Liver (tissue), 9 donors: Measurements from ENCODE around the gene GCC2. TPM values are rescaled to one million over a fixed set of nuclear protein-coding genes. Genes with fewer than 3 reads are reported as not detected.

Experiments used
- DNase-seq: peaks from one replicate; pipeline ENCODE4 v3.0.0-alpha.2; 2017; ENCODE audit warnings: low spot score
- H3K27ac ChIP-seq, 2 donors: one replicate each; pipeline ENCODE4 v1.7.0; 2013; ENCODE audit warnings: inconsistent platforms in 2 of 2, low read length in 2 of 2, control low read depth in 1 of 2, low read depth in 1 of 2, mild to moderate bottlenecking in 1 of 2
- H3K27me3 ChIP-seq, 4 donors: one replicate each; pipeline versions ENCODE4 v1.6.1 to v1.7.0; 2013; ENCODE audit warnings: low read length in 3 of 4, inconsistent platforms in 1 of 4, mild to moderate bottlenecking in 1 of 4, moderate library complexity in 1 of 4; ENCODE audit not compliant: control insufficient read depth in 4 of 4, insufficient read depth in 4 of 4
- H3K36me3 ChIP-seq, 4 donors: one replicate each; pipeline versions ENCODE4 v1.6.1 to v1.7.0; 2013; ENCODE audit warnings: low read length in 3 of 4, mild to moderate bottlenecking in 3 of 4, low read depth in 1 of 4, moderate library complexity in 1 of 4; ENCODE audit not compliant: control insufficient read depth in 4 of 4, insufficient read depth in 3 of 4
- H3K4me1 ChIP-seq, 4 donors: one replicate each; pipeline versions ENCODE4 v1.6.1 to v1.7.0; 2013; ENCODE audit warnings: low read length in 3 of 4, mild to moderate bottlenecking in 3 of 4, moderate library complexity in 1 of 4; ENCODE audit not compliant: control insufficient read depth in 4 of 4, insufficient read depth in 4 of 4
- H3K4me3 ChIP-seq, 3 donors: one replicate each; pipeline versions ENCODE4 v1.6.1 to v1.7.0; 2013; ENCODE audit warnings: low read length in 3 of 3, control low read depth in 1 of 3, low read depth in 1 of 3, mild to moderate bottlenecking in 1 of 3
- H3K9ac ChIP-seq, 2 donors: one replicate each; pipeline ENCODE4 v1.7.0; 2013; ENCODE audit warnings: low read length in 2 of 2, mild to moderate bottlenecking in 2 of 2, moderate library complexity in 2 of 2, control low read depth in 1 of 2, low read depth in 1 of 2
- H3K9me3 ChIP-seq, 4 donors: one replicate each; pipeline versions ENCODE4 v1.6.1 to v1.7.0; 2013; ENCODE audit warnings: low read length in 3 of 4; ENCODE audit not compliant: control insufficient read depth in 4 of 4
- EGR1 ChIP-seq, 2 donors: IDR thresholded peaks; 2 replicates each; pipeline ENCODE4 v1.6.1; 2016 to 2018; ENCODE audit warnings: antibody characterized with exemption in 2 of 2, low read depth in 2 of 2
- FOXA1 ChIP-seq: IDR thresholded peaks from 2 replicates; pipeline ENCODE4 v1.6.1; 2016; ENCODE audit warnings: antibody characterized with exemption
- FOXA2 ChIP-seq: IDR thresholded peaks from 2 replicates; pipeline ENCODE4 v1.6.1; 2016; ENCODE audit warnings: antibody characterized with exemption
- GABPA ChIP-seq, 2 donors: IDR thresholded peaks in 1 of 2; conservative IDR thresholded peaks in 1 of 2; 2 replicates each; pipeline ENCODE4 v1.6.1; 2016; ENCODE audit warnings: antibody characterized with exemption in 2 of 2, mild to moderate bottlenecking in 1 of 2, moderate library complexity in 1 of 2
- HNF4A ChIP-seq, 2 donors: conservative IDR thresholded peaks; 2 replicates each; pipeline ENCODE4 v1.6.1; 2016; ENCODE audit warnings: antibody characterized with exemption in 2 of 2, mild to moderate bottlenecking in 2 of 2
- HNF4G ChIP-seq: IDR thresholded peaks from 2 replicates; pipeline ENCODE4 v1.6.1; 2016; ENCODE audit warnings: antibody characterized with exemption
- JUND ChIP-seq, 2 donors: IDR thresholded peaks; 2 replicates each; pipeline ENCODE4 v1.6.1; 2016; ENCODE audit warnings: antibody characterized with exemption in 2 of 2
- NR2F2 ChIP-seq: IDR thresholded peaks from 2 replicates; pipeline ENCODE4 v1.6.1; 2016; ENCODE audit warnings: antibody characterized with exemption
- RAD21 ChIP-seq, 2 donors: IDR thresholded peaks; 2 replicates each; pipeline ENCODE4 v1.6.1; 2016; ENCODE audit warnings: antibody characterized with exemption in 2 of 2, mild to moderate bottlenecking in 2 of 2
- RXRA ChIP-seq, 2 donors: IDR thresholded peaks; 2 replicates each; pipeline ENCODE4 v1.6.1; 2017 to 2018; ENCODE audit warnings: antibody characterized with exemption in 2 of 2, mild to moderate bottlenecking in 1 of 2
- SP1 ChIP-seq: IDR thresholded peaks from 2 replicates; pipeline ENCODE4 v1.6.1; 2018; ENCODE audit warnings: antibody characterized with exemption, mild to moderate bottlenecking
- TAF1 ChIP-seq: conservative IDR thresholded peaks from 2 replicates; pipeline ENCODE4 v1.6.1; 2016; ENCODE audit warnings: antibody characterized with exemption, mild to moderate bottlenecking
- YY1 ChIP-seq: IDR thresholded peaks from 2 replicates; pipeline ENCODE4 v1.6.1; 2016; ENCODE audit warnings: antibody characterized with exemption, mild to moderate bottlenecking
- WGBS: extraction: QIAGEN DNeasy Blood & Tissue Kit; methylation state at CpG from one replicate; pipeline ENCODE4 v1.1.7; 2013; 5-methylcytosine and 5-hydroxymethylcytosine counted together
- polyA plus RNA-seq, 2 donors: library from polyadenylated mRNA; stranded (reverse) in 1 of 2; unstranded in 1 of 2; fragments of 200-250 nt in 1 of 2; fragments of >200 nt in 1 of 2; fragmentation: Nextera tagmentation in 1 of 2; extraction: Ambion mirVana in 1 of 2; gene quantifications; one replicate each; pipeline versions ENCODE4 v1.2.1 to v1.2.3, GENCODE V29; 2013 to 2015
- total RNA-seq, 2 donors: library from RNA; depleted of rRNA; stranded (reverse); fragments of >200 nt; gene quantifications; one replicate each; pipeline ENCODE4 v1.2.3, GENCODE V29; 2014
- TF ChIP-seq, protein P1 (sequence below): IDR thresholded peaks from 2 replicates; pipeline ENCODE4 v1.6.1; 2016; ENCODE audit warnings: antibody characterized with exemption
- TF ChIP-seq, protein P2 (sequence below): IDR thresholded peaks from 2 replicates; pipeline ENCODE4 v1.6.1; 2016; ENCODE audit warnings: antibody characterized with exemption
- TF ChIP-seq, protein P3 (sequence below): IDR thresholded peaks from 2 replicates; pipeline ENCODE4 v1.6.1; 2016; ENCODE audit warnings: antibody characterized with exemption, mild to moderate bottlenecking
- TF ChIP-seq, protein P4 (sequence below): fragments of 150-350 bp; IDR thresholded peaks from 2 replicates; pipeline ENCODE4 v1.5.1; 2017; ENCODE audit warnings: improper control_type of control experiment, low read depth, low read length; ENCODE audit not compliant: missing input control
- TF ChIP-seq, protein P5 (sequence below): IDR thresholded peaks from 2 replicates; pipeline ENCODE4 v1.6.1; 2016; ENCODE audit warnings: antibody characterized with exemption
- donor health status: healthy.
- donor health status: healthy.
- donor health status: healthy.
- donor health status: healthy.
- donor health status: healthy.

The GCC2 gene
- total and polyA plus RNA-seq, 4 donors: 4.8 to 26.1 (median 19.9) TPM

DNA sequence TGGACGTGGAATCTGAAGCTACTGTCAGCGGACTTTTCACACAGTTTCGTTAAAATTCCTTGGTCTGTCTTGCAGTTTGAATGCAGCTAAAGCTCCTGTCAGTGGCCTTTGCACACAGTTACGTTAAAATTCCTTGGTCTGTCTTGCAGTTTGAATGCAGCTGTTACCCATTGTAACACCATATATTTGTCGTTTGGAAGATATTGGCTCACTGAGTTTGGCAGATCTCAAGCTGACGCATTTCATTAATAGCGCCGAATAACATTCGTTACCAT is 86.3 kb downstream of the GCC2 start:
- no peak for DNase-seq

DNA sequence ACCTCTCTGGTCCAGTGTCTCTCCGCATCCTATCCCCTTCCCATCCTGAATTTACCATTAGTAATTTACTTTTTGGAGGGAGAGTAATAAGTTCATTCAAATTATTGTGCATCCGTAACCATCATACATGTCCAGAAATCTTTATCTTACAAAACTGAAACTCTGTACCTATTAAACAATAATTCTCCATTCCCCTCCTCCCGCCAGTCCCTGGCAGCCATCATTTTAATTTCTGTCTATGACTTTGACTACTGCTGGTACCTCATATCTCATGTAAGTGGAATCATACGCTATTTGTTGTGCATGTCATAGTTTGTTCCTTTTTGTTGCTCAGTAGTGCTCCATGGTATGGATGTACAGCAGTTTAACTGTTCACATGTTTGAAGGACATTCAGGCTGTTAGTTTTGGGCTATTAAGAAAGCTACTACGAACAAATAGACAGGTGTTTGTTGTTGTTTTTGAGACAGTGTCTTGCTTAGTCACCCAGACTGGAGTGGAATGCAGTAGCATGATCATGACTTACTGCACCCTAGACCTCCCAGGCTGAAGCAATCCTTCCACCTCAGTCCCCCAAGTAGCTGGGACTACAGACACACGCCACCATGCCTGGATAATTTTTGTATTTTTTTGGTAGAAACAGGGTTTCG is 87.3 kb downstream of the GCC2 start:
- Histone ChIP-seq H3K9me3 (no peaks in the 10 kb centered on the region), H3K4me1 (peaks cover 3 to 17% (median 8%) of the 10 kb centered on the region in 4 donors), H3K36me3 (no peaks in the 10 kb centered on the region), H3K27me3 (no peaks in the 10 kb centered on the region), H3K27ac (no peak overlapping the region), H3K4me3 (no peak overlapping the region), H3K9ac (no peak overlapping the region)
- DNase-seq: no peak
- WGBS: 89% methylated on average over 7 of the region's 7 CpGs
- TF ChIP-seq FOXA1 (no peak), NR2F2 (no peak)

More for the DNA sequence above, 86.3 kb downstream of the GCC2 start:
- H3K36me3 ChIP-seq: no peaks in the 10 kb centered on the region
- 23% methylated on average over 9 of the region's 9 CpGs for WGBS
- peak overlapping the region in 1 of 2 donors; percentile 63 for H3K9ac ChIP-seq
- H3K4me3 ChIP-seq: peak overlapping the region; percentile 74 to 100 (median 80)
- H3K27ac ChIP-seq: peak overlapping the region; percentile 56 to 64
- no peaks in the 10 kb centered on the region for H3K9me3 ChIP-seq
- H3K27me3 ChIP-seq: no peaks in the 10 kb centered on the region
- no peak for TF ChIP-seq GABPA (IDR thresholded peaks at IDR 0.05 in 1 of 2, conservative IDR thresholded peaks at IDR 0.05 in 1 of 2)
- peaks cover 3 to 17% (median 9%) of the 10 kb centered on the region in 4 donors for H3K4me1 ChIP-seq

DNA sequence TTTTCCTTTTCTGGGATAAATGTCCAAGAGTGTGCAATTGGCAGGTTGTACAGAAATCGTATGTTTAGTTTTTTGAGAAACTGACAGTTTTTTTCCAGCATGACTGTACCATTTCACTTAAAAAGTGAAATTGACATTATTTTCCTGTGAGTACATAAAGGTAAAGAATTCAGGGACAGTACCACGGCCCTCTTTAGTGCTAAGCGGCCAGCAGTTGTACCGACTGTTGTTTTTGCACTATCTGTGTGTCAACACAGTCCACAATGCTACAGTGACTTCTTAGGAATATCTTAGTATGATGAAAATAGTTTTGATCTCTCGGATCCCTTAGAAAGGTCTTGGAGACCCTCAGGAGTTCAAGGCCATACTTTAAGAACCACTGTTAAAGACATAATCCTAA is 87.9 kb downstream of the GCC2 start:
- no peak overlapping the region for H3K4me3 ChIP-seq
- no peaks in the 10 kb centered on the region for H3K9me3 ChIP-seq
- H3K4me1 ChIP-seq: peaks cover 2 to 17% (median 8%) of the 10 kb centered on the region in 4 donors
- H3K36me3 ChIP-seq: no peaks in the 10 kb centered on the region
- H3K27me3 ChIP-seq: no peaks in the 10 kb centered on the region
- no peak overlapping the region for H3K27ac ChIP-seq
- TF ChIP-seq GABPA (IDR thresholded peaks at IDR 0.05 in 1 of 2, conservative IDR thresholded peaks at IDR 0.05 in 1 of 2) (no peak), NR2F2 (no peak), RAD21 (IDR thresholded peaks at IDR 0.05) (no peak), HNF4A (conservative IDR thresholded peaks at IDR 0.05) (no peak), TAF1 (no peak), HNF4G (no peak), SP1 (no peak), YY1 (no peak), JUND (IDR thresholded peaks at IDR 0.05) (no peak), EGR1 (IDR thresholded peaks at IDR 0.05; ENCODE audit: low read depth in 2 of 2) (no peak), FOXA2 (no peak), RXRA (IDR thresholded peaks at IDR 0.05) (no peak), FOXA1 (no peak)
- TF ChIP-seq, protein P1, sequence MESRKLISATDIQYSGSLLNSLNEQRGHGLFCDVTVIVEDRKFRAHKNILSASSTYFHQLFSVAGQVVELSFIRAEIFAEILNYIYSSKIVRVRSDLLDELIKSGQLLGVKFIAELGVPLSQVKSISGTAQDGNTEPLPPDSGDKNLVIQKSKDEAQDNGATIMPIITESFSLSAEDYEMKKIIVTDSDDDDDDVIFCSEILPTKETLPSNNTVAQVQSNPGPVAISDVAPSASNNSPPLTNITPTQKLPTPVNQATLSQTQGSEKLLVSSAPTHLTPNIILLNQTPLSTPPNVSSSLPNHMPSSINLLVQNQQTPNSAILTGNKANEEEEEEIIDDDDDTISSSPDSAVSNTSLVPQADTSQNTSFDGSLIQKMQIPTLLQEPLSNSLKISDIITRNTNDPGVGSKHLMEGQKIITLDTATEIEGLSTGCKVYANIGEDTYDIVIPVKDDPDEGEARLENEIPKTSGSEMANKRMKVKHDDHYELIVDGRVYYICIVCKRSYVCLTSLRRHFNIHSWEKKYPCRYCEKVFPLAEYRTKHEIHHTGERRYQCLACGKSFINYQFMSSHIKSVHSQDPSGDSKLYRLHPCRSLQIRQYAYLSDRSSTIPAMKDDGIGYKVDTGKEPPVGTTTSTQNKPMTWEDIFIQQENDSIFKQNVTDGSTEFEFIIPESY: no peak
- TF ChIP-seq, protein P2, sequence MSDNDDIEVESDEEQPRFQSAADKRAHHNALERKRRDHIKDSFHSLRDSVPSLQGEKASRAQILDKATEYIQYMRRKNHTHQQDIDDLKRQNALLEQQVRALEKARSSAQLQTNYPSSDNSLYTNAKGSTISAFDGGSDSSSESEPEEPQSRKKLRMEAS: no peak
- TF ChIP-seq, protein P3, sequence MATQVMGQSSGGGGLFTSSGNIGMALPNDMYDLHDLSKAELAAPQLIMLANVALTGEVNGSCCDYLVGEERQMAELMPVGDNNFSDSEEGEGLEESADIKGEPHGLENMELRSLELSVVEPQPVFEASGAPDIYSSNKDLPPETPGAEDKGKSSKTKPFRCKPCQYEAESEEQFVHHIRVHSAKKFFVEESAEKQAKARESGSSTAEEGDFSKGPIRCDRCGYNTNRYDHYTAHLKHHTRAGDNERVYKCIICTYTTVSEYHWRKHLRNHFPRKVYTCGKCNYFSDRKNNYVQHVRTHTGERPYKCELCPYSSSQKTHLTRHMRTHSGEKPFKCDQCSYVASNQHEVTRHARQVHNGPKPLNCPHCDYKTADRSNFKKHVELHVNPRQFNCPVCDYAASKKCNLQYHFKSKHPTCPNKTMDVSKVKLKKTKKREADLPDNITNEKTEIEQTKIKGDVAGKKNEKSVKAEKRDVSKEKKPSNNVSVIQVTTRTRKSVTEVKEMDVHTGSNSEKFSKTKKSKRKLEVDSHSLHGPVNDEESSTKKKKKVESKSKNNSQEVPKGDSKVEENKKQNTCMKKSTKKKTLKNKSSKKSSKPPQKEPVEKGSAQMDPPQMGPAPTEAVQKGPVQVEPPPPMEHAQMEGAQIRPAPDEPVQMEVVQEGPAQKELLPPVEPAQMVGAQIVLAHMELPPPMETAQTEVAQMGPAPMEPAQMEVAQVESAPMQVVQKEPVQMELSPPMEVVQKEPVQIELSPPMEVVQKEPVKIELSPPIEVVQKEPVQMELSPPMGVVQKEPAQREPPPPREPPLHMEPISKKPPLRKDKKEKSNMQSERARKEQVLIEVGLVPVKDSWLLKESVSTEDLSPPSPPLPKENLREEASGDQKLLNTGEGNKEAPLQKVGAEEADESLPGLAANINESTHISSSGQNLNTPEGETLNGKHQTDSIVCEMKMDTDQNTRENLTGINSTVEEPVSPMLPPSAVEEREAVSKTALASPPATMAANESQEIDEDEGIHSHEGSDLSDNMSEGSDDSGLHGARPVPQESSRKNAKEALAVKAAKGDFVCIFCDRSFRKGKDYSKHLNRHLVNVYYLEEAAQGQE: no peak
- TF ChIP-seq, protein P4, sequence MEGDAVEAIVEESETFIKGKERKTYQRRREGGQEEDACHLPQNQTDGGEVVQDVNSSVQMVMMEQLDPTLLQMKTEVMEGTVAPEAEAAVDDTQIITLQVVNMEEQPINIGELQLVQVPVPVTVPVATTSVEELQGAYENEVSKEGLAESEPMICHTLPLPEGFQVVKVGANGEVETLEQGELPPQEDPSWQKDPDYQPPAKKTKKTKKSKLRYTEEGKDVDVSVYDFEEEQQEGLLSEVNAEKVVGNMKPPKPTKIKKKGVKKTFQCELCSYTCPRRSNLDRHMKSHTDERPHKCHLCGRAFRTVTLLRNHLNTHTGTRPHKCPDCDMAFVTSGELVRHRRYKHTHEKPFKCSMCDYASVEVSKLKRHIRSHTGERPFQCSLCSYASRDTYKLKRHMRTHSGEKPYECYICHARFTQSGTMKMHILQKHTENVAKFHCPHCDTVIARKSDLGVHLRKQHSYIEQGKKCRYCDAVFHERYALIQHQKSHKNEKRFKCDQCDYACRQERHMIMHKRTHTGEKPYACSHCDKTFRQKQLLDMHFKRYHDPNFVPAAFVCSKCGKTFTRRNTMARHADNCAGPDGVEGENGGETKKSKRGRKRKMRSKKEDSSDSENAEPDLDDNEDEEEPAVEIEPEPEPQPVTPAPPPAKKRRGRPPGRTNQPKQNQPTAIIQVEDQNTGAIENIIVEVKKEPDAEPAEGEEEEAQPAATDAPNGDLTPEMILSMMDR: no peak
- TF ChIP-seq, protein P5, sequence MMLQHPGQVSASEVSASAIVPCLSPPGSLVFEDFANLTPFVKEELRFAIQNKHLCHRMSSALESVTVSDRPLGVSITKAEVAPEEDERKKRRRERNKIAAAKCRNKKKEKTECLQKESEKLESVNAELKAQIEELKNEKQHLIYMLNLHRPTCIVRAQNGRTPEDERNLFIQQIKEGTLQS: no peak
- H3K9ac ChIP-seq: no peak overlapping the region
- WGBS: 92% methylated on average over 5 of the region's 5 CpGs
- DNase-seq: no peak
